Erythroblast (primary cell): Measurements from ENCODE around the gene TMEM62.

Experiments used
- DNase-seq, 2 experiments: peaks; one replicate each; lab custom pipeline; 2025; lab: John Stamatoyannopoulos, UW
- GATA1 ChIP-seq: IDR thresholded peaks from 2 replicates; pipeline ENCODE4 v1.6.1; 2011; ENCODE audit warnings: low read depth, mild to moderate bottlenecking, control low read depth, low read length, moderate library complexity
- POLR2A ChIP-seq: IDR thresholded peaks from 2 replicates; pipeline ENCODE4 v1.6.1; 2011; ENCODE audit warnings: mild to moderate bottlenecking, low read length

TMEM62 gene

DNA sequence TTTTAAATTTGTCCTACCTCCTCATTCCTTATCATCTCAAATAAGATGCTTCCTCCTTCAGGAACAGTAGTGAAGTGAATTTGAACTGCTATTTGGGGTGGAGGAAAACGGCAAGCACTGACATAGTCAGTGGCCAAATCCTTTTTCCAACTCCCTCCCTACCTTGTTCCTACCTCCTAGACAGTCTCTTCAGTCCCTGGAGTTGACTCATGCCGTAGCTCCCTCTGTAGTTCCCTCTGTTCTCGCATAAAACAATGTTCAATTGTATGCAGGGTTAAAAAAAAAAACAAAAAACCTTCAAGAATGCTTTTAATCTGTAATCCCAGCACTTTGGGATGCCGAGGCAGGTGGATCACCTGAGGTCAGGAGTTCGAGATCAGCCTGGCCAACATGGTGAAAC lies 29.0 kb upstream of the TMEM62 start:
- no peak for TF ChIP-seq POLR2A
- TF ChIP-seq GATA1: no peak
- peak; percentile 15 to 32 for DNase-seq

DNA sequence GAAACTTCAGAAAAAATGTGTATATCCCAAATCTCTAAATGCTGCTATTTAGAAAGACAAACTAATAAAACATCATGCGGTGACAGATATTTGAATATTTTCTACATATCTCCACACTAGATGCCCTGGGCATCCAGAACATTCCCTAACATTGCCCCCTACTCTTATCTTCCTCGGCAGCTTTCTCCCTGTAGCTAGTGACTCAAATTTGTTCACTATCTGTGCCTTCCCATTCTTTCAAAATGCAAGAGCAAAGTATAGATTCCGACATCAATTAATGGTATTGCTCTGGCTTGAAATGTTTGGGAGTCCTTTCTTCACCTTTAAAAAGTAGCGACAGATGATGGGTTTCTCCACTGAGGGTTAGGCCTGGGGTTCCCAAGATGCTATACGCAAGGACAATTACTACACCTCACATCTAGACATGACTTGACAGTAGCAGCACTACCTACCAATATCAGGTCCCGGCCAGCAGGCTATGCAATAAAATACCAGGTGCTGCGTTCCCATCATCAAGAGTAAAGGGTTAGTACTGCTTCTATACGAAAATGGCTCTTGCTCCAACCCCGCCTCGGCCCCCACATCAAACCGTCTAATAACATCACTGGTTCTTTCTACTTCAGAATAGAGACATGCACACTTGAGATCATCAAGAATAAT lies 28.2 kb upstream of the TMEM62 start:
- TF ChIP-seq GATA1 (no peak), POLR2A (no peak)
- peak; percentile 81 to 83 for DNase-seq

DNA sequence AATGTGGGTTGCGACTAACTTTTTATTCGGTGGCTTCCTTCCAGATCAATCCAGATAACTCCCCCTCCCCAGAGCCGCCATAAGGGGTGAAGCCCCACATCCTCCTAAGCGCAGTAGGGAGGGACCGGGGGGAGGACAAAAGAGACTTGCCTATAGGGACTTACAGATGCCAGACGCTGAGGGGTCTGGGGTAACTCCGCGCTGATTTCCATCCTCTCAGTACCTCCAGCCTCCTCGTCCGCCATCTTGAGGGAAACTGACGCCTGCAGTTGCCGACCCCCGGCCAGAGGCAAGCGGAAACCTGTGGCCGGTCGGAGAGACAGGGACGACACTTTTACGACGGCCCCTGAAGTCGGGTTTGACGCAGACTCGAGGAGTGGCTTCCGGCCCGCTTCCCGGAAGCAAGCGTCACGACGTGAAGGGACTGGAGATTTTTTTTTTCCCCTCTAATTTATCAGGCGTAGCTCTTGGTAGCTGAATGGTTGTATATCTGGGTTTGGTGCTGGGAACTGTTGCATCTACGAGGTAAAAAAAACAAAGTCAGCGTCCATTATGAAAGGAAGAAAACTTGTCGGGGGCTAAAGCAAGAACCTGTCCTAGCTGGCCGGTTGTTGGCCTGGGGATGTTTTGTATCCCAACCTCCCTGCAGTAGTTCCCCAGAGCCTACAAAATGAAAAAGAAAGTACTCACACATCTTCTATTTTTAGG lies 27.5 kb upstream of the TMEM62 start, which contains the start of gene UBR1:
UBR1 (minus strand) TSS at position 261 of the 708 bp plus-strand sequence; CDS start at position 245, 16 bp downstream.
- TF ChIP-seq POLR2A (peak; percentile 89), GATA1 (no peak)
- peak; percentile 93 to 96 for DNase-seq

DNA sequence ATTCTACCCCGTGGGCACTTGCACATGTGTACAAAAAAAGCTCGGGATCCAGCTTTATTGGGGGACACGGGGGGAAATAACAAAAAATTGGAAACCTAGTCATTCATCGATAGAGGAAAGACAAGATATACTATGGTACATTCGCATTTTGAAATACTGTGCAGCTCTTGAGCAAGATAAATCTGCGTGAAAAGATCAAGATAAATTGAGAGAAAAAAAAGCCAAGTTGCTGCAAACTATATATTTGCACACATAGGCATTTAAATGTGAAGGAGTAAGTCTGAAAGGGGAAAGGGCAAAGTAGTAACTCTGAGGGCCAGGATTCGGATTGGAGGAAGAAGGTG lies 26.9 kb upstream of the TMEM62 start:
- DNase-seq: peak in 1 of 2 experiments; percentile 53

DNA sequence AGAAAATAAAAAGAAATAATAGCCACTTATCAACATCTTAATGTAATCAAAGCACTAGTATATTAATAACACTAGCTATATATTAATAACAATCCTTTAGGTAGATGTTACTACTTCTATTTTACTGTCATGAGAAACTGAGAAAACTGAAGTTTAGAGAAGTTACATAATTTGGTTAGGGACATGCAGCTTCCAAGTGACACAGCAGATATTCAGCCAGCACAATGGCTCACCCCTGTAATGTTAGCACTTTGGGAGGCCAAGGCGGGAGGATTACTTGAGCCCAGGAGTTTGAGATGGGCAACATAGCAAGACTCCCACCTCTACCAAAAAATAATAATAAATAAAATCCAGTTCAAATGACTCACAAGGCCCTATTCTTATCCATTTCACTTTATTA lies 25.6 kb upstream of the TMEM62 start:
- DNase-seq: peak; percentile 18 to 43
- TF ChIP-seq POLR2A (no peak), GATA1 (no peak)

More for the DNA sequence above, 26.9 kb upstream of the TMEM62 start:
- TF ChIP-seq GATA1: no peak
- no peak for TF ChIP-seq POLR2A

DNA sequence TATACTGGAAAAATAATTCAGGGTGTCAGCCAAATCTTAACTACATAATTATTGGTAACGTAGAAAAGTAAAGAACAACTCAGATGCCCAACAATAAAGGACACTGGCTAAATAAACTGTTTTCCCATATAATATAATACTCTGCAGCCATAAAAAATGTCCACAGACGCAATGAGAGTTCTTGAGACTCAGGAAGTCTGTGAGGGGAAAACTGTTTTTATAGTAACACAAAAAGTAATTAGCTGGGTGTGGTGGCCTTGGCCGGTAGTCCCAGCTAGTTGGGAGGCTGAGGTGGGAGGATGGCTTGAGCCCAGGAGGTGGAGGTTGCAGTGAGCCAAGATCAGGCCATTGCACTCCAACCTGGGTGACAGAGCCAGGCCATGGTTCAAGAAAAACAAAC lies 22.0 kb upstream of the TMEM62 start:
- TF ChIP-seq POLR2A: no peak
- TF ChIP-seq GATA1: no peak
- no peak for DNase-seq

DNA sequence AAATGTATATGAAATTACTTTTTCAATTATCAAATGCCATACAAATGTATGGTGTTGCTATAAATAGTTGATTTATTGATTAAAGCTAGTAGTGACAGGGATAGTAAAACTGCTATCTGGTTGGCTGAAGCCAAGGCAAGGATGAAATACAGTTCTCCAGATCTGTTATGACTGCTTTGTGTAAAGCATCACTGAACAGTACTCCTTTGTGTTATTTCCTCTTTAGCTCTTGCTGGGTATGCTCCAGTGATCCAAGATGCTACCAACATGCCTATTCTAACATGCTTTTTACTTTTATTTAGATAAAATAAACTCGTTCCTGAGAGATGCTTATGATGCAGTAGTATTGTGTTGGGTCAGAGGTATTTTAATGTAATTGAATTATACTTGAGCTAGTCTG lies 15.1 kb upstream of the TMEM62 start:
- DNase-seq: no peak
- TF ChIP-seq GATA1: no peak
- TF ChIP-seq POLR2A: no peak

DNA sequence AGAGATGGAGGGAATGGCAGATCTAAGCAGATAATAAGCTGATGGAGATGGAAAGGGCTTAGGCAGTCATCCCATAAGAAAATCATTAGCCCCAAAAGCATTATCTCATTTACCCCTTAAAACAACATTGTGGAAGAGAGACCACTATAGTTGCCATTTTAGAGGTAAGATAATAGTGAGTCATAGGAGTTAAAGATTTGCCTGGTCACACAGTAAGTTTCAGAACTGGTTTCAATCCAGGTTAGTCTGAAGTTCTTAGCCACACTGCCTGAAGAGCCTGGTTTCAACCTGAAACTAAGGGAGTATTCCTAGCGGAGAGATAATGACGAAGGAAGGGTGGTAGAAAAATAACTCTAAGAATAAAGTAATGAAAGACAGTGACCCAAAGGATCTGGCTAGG lies 14.6 kb upstream of the TMEM62 start:
- DNase-seq: no peak
- TF ChIP-seq POLR2A (no peak), GATA1 (no peak)

DNA sequence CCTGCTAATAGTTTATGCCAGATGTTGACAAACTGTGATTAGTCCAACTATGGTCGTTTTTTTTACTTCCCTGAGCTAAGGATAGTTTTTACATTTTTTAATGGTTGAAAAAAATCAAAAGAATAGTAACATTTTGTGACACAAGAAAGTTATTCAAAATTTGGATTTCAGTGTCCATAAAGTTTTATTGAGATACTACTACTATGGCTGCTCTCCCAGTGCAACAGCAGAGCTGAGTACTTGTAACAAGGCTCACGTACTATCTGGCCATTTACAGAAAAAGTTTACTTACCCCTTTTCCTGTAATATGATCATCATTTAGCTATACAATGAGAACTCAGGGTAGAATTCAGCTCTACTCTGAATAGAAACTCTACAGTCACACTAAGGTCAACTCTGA lies 11.5 kb upstream of the TMEM62 start:
- no peak for TF ChIP-seq POLR2A
- no peak for TF ChIP-seq GATA1
- DNase-seq: no peak

DNA sequence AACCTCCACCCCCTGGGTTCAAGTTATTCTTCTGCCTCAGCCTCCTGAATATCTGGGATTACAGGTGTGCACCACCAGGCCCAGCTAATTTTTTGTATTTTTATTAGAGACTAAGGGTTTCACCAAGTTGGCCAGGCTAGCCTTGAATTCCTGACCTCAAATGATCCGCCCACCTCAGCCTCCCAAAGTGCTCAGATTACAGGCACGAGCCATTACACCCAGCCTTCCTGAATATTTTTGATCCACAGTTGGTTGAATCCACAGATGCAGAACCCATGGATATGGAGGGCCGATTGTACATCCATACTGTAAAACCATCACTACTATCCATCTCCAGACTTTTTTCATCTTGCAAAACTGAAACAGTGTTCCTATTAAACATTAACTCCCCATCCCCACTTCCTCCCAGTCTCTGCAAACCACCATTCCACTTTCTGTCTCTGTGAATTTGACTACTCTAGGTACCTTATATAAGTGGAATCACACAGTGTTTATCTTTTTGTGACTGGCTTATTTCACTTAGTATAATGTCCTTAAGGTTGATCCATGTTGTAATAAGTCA lies 8.2 kb upstream of the TMEM62 start:
- DNase-seq: no peak
- TF ChIP-seq POLR2A (no peak), GATA1 (no peak)

DNA sequence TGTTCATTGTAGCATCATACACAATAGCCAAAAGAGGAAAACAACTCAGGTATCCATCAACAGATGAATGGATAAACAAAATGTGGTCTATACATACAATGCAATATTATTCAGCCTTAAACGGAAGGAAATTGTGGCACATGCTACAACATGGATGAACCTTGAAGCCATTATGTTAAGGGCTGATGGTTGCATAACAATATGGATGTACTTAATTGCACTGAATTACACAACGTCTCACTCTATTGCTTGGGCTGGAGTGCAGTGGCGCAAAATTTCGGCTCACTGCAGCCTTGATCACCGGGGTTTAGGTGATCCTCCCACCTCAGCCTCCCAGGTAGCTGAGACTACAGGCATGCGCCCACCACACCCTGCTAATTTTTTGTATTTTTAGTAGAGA lies 7.0 kb upstream of the TMEM62 start:
- DNase-seq: no peak
- no peak for TF ChIP-seq POLR2A
- no peak for TF ChIP-seq GATA1

DNA sequence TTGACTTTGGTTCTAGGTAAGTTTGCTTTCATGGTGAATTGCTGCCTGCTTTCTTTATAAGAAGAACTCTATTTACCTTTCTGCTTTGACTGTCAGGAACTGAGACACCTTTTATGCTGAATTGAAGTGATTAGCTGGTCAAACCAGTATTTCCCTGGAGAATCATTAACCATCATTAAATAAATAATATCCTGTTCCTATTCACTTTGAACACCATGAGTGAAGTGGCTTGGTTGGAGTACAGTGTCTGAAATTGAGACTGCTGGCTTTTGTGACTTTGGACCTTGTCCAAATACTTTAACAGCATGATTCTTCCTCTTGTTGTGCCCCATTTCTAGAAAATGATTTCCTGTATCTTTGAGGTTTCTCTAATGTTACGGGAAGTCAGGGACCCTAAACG lies 5.6 kb upstream of the TMEM62 start:
- no peak for DNase-seq
- TF ChIP-seq GATA1 (no peak), POLR2A (no peak)

DNA sequence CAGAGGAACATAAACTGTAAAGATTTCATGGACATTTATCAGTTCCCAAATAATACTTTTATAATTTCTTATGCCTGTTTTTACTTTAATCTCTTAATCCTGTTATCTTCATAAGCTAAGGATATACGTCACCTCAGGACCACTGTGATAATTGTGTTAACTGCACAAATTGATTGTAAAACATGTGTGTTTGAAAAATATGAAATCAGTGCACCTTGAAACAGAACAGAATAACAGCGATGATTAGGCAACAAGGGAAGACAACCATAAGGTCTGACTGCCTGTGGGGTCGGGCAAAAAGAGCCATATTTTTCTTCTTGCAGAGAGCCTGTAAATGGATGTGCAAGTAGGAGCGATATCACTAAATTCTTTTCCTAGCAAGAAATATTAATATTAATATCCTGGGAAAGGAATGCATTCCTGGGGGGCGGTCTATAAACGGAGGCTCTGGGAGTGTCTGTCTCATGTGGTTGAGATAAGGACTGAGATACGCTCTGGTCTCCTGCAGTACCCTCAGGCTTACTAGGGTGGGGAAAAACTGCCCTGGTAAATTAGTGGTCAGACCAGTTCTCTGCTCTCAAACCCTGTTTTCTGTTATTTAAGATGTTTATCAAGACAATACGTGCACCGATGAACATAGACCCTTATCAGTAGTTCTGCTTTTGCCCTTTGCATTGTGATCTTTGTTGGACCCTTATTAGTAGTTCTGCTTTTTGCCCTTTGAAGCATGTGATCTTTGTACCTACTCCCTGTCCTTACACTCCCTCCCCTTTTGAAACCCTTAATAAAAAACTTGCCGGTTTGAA lies 5.0 kb upstream of the TMEM62 start:
- DNase-seq: peak; percentile 23 to 44

DNA sequence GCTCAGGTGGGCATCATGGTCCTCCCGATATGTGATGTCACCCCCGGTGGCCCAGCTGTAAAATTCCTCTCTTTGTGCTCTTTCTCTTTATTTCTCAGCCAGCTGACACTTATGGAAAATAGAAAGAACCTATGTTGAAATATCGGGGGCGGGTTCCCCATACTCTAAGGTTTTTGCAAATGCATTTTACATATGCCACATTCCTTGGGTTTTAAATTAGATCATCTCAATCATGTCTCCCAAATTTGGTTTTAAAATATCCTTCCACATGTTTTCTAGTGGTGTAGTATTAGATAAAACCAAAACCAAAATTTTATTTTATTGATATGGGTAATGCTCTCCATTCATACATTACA lies 4.4 kb upstream of the TMEM62 start:
- TF ChIP-seq GATA1: no peak
- no peak for TF ChIP-seq POLR2A
- no peak for DNase-seq
